ENCODE data around the gene CSPG4.

Gene CSPG4

GRCh38 chr15:75669191-75669878, 43.3 kb downstream of the CSPG4 start:
- no peak overlapping the region for H3K4me3 ChIP-seq (replicated peaks; ENCODE audit: low read depth, low read length)
- peak; percentile 22 for DNase-seq (ENCODE audit: low read depth)
- TF ChIP-seq CTCF (IDR thresholded peaks at IDR 0.05; ENCODE audit: low read length, missing control alignments): no peak

GRCh38 chr15:75666823-75667501, 45.7 kb downstream of the CSPG4 start:
- H3K4me3 ChIP-seq (replicated peaks; ENCODE audit: low read depth, low read length): no peak overlapping the region
- TF ChIP-seq CTCF (IDR thresholded peaks at IDR 0.05; ENCODE audit: low read length, missing control alignments): no peak
- DNase-seq (ENCODE audit: low read depth): peak; percentile 99

- no peak overlapping the region for H3K4me3 ChIP-seq (replicated peaks; ENCODE audit: low read depth, low read length)
- TF ChIP-seq CTCF (IDR thresholded peaks at IDR 0.05; ENCODE audit: low read length, missing control alignments): no peak
- DNase-seq (ENCODE audit: low read depth): no peak
Observed at GRCh38 chr15:75663931-75664421, 48.7 kb downstream of the CSPG4 start.

GRCh38 chr15:75662823-75663519, 49.7 kb downstream of the CSPG4 start:
- DNase-seq (ENCODE audit: low read depth): no peak
- no peak overlapping the region for H3K4me3 ChIP-seq (replicated peaks; ENCODE audit: low read depth, low read length)
- TF ChIP-seq CTCF (IDR thresholded peaks at IDR 0.05; ENCODE audit: low read length, missing control alignments): no peak

GRCh38 chr15:75661756-75662140, 50.9 kb downstream of the CSPG4 start:
- no peak for TF ChIP-seq CTCF (IDR thresholded peaks at IDR 0.05; ENCODE audit: low read length, missing control alignments)
- H3K4me3 ChIP-seq (replicated peaks; ENCODE audit: low read depth, low read length): no peak overlapping the region
- no peak for DNase-seq (ENCODE audit: low read depth)

- peak; percentile 93 for DNase-seq (ENCODE audit: low read depth)
- no peak for TF ChIP-seq CTCF (IDR thresholded peaks at IDR 0.05; ENCODE audit: low read length, missing control alignments)
- H3K4me3 ChIP-seq (replicated peaks; ENCODE audit: low read depth, low read length): peak overlapping the region; percentile 19
Observed at GRCh38 chr15:75661100-75661755, 51.4 kb downstream of the CSPG4 start.

Measured in fibroblast of pulmonary artery (primary cell).